Measurements from ENCODE around the gene LDLR. TPM values are rescaled to one million over a fixed set of nuclear protein-coding genes. Genes with fewer than 3 reads are reported as not detected.
A peak's percentile ranks its signal among the peaks of the same experiment; 100 is the strongest.

LDLR gene
- total RNA-seq, 1 donor, result 326 TPM

DNA sequence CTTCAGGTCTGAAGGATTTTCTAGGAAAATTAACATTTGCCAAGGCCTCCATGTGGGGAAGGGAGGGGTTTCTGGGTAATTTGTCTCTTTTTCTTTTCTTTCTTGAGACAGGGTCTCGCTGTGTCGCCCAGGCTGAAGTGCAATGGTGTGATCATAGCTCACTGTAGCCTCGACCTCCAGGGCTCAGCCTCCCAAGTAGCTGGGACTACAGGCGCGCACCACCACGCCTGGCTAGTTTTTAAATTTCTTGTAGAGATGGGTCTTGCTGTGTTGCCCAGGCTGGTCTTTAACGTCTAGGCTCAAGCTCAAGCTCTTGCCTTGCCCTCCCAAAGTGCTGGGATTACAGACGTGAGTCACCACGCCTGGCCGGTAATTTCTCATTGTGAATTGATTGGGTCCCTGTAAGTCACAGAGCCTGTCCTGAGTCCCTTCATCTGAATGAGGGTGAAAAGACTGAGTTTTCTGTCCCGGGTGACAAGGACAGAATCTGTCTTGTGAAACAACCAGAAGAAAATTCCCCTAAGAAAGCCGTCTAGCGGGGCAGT lies 76.3 kb downstream of the LDLR start:
- Histone ChIP-seq H3K27ac (ENCODE audit: low read depth, low read length) (peak overlapping the region; percentile 96), H2AFZ (ENCODE audit: low read length) (no peak overlapping the region), H3K79me2 (ENCODE audit: insufficient read depth, low read length) (no peaks in the 10 kb centered on the region), H3K36me3 (ENCODE audit: insufficient read depth, low read length) (peaks cover 38% of the 10 kb centered on the region), H3K27me3 (ENCODE audit: insufficient read depth, low read length) (no peaks in the 10 kb centered on the region), H3K4me2 (ENCODE audit: insufficient read depth, low read length) (peak overlapping the region; percentile 52), H3K4me1 (ENCODE audit: insufficient read depth, low read length) (peaks cover 46% of the 10 kb centered on the region), H4K20me1 (ENCODE audit: insufficient read depth, low read length) (no peaks in the 10 kb centered on the region), H3K4me3 (ENCODE audit: insufficient read depth, low read length) (peak overlapping the region; percentile 23), H3K9me3 (ENCODE audit: low read depth, low read length) (no peaks in the 10 kb centered on the region)
- TF ChIP-seq, protein P1, sequence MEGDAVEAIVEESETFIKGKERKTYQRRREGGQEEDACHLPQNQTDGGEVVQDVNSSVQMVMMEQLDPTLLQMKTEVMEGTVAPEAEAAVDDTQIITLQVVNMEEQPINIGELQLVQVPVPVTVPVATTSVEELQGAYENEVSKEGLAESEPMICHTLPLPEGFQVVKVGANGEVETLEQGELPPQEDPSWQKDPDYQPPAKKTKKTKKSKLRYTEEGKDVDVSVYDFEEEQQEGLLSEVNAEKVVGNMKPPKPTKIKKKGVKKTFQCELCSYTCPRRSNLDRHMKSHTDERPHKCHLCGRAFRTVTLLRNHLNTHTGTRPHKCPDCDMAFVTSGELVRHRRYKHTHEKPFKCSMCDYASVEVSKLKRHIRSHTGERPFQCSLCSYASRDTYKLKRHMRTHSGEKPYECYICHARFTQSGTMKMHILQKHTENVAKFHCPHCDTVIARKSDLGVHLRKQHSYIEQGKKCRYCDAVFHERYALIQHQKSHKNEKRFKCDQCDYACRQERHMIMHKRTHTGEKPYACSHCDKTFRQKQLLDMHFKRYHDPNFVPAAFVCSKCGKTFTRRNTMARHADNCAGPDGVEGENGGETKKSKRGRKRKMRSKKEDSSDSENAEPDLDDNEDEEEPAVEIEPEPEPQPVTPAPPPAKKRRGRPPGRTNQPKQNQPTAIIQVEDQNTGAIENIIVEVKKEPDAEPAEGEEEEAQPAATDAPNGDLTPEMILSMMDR (IDR thresholded peaks at IDR 0.05; ENCODE audit: extremely low read depth, low read depth, low read length), result no peak
- no peak for DNase-seq (ENCODE audit: insufficient read length, low spot score, missing footprints)

- TF ChIP-seq, protein P1 (IDR thresholded peaks at IDR 0.05; ENCODE audit: extremely low read depth, low read depth, low read length), result no peak
- peaks cover 46% of the 10 kb centered on the region for H3K4me1 ChIP-seq (ENCODE audit: insufficient read depth, low read length)
- no peaks in the 10 kb centered on the region for H3K79me2 ChIP-seq (ENCODE audit: insufficient read depth, low read length)
- H3K27me3 ChIP-seq (ENCODE audit: insufficient read depth, low read length), result no peaks in the 10 kb centered on the region
- H4K20me1 ChIP-seq (ENCODE audit: insufficient read depth, low read length), result no peaks in the 10 kb centered on the region
- peak overlapping the region; percentile 96 for H3K27ac ChIP-seq (ENCODE audit: low read depth, low read length)
- DNase-seq (ENCODE audit: insufficient read length, low spot score, missing footprints), result peak; percentile 91
- H3K4me3 ChIP-seq (ENCODE audit: insufficient read depth, low read length), result peak overlapping the region; percentile 33
- no peaks in the 10 kb centered on the region for H3K9me3 ChIP-seq (ENCODE audit: low read depth, low read length)
- peak overlapping the region; percentile 42 for H3K4me2 ChIP-seq (ENCODE audit: insufficient read depth, low read length)
- H3K36me3 ChIP-seq (ENCODE audit: insufficient read depth, low read length), result peaks cover 47% of the 10 kb centered on the region
- H2AFZ ChIP-seq (ENCODE audit: low read length), result peak overlapping the region; percentile 1
These were observed 77.2 kb downstream of the LDLR start for GRCh38 chr19:11166281-11167142.

- Histone ChIP-seq H3K36me3 (ENCODE audit: insufficient read depth, low read length) (peaks cover 58% of the 10 kb centered on the region), H3K9me3 (ENCODE audit: low read depth, low read length) (no peaks in the 10 kb centered on the region), H3K27ac (ENCODE audit: low read depth, low read length) (peak overlapping the region; percentile 95), H3K4me1 (ENCODE audit: insufficient read depth, low read length) (peaks cover 46% of the 10 kb centered on the region), H3K4me2 (ENCODE audit: insufficient read depth, low read length) (peak overlapping the region; percentile 29), H3K4me3 (ENCODE audit: insufficient read depth, low read length) (no peak overlapping the region), H3K27me3 (ENCODE audit: insufficient read depth, low read length) (no peaks in the 10 kb centered on the region), H2AFZ (ENCODE audit: low read length) (no peak overlapping the region), H4K20me1 (ENCODE audit: insufficient read depth, low read length) (no peaks in the 10 kb centered on the region), H3K79me2 (ENCODE audit: insufficient read depth, low read length) (no peaks in the 10 kb centered on the region)
- TF ChIP-seq, protein P1 (IDR thresholded peaks at IDR 0.05; ENCODE audit: extremely low read depth, low read depth, low read length), result no peak
- DNase-seq (ENCODE audit: insufficient read length, low spot score, missing footprints), result peak; percentile 97
These were observed 79.3 kb downstream of the LDLR start for GRCh38 chr19:11168568-11168967.
